ENCODE measurements around the gene MLIP.

DNA sequence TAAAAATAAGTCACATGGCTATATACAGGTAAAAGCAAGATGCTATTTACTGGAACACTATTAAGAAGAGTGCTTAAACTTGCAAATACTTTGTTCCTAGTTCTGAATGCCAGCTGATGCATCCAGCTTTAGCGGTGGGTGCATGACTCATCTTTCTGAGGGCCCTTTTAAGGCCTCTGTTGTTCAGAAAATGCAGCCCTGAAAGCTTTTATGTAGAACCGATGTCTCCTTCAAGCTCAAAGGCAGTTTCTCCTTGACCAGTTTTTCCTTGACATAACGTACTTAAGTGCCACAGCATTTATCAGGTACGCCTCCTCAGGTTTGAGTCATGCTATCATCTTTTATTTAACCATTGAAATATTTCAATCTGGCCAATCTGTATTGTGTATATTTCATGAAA, 82.8 kb downstream of the MLIP start:
- TF ChIP-seq, protein P1, sequence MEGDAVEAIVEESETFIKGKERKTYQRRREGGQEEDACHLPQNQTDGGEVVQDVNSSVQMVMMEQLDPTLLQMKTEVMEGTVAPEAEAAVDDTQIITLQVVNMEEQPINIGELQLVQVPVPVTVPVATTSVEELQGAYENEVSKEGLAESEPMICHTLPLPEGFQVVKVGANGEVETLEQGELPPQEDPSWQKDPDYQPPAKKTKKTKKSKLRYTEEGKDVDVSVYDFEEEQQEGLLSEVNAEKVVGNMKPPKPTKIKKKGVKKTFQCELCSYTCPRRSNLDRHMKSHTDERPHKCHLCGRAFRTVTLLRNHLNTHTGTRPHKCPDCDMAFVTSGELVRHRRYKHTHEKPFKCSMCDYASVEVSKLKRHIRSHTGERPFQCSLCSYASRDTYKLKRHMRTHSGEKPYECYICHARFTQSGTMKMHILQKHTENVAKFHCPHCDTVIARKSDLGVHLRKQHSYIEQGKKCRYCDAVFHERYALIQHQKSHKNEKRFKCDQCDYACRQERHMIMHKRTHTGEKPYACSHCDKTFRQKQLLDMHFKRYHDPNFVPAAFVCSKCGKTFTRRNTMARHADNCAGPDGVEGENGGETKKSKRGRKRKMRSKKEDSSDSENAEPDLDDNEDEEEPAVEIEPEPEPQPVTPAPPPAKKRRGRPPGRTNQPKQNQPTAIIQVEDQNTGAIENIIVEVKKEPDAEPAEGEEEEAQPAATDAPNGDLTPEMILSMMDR (IDR thresholded peaks at IDR 0.05): no peak
- TF ChIP-seq POLR2A (IDR thresholded peaks at IDR 0.05): no peak
